ENCODE results near the gene MYZAP. TPM values are rescaled to one million over a fixed set of nuclear protein-coding genes. Genes with fewer than 3 reads are reported as not detected.

MYZAP gene
- total and polyA plus RNA-seq, 2 experiments from 2014 or later: 1.0 to 1.5 TPM

GRCh38 chr15:57671636-57672035, 79.9 kb downstream of the MYZAP start:
- no peaks in the 10 kb centered on the region for H3K79me2 ChIP-seq (replicated peaks; ENCODE audit: insufficient read depth)
- ATAC-seq: no peak
- H3K27ac Mint-ChIP-seq: no peak overlapping the region
- TF ChIP-seq EZH2phosphoT487 (IDR thresholded peaks at IDR 0.05; ENCODE audit: unreplicated experiment): no peak
- no peak for TF ChIP-seq ZNF331 (CRISPR knock-in tag; IDR thresholded peaks at IDR 0.05; ENCODE audit: low read depth)
- no peak for TF ChIP-seq ZNF114 (CRISPR knock-in tag; IDR thresholded peaks at IDR 0.05)
- no peak for TF ChIP-seq NANOG (IDR thresholded peaks at IDR 0.05; ENCODE audit: borderline replicate concordance)
- no peak for TF ChIP-seq JUNB (IDR thresholded peaks at IDR 0.05; ENCODE audit: unreplicated experiment)
- TF ChIP-seq REST (IDR thresholded peaks at IDR 0.05; ENCODE audit: unreplicated experiment): no peak
- no peak for TF ChIP-seq STAT1 (IDR thresholded peaks at IDR 0.05; ENCODE audit: unreplicated experiment)
- no peak for TF ChIP-seq CTCF (conservative IDR thresholded peaks at IDR 0.05; ENCODE audit: low read depth in 2 of 2)
- no peak for TF ChIP-seq POLR2AphosphoS5 (IDR thresholded peaks at IDR 0.05; ENCODE audit: low read depth)
- no peak for TF ChIP-seq ZNF462 (CRISPR knock-in tag; IDR thresholded peaks at IDR 0.05)
- TF ChIP-seq EZH2 (IDR thresholded peaks at IDR 0.05; ENCODE audit: low read depth, unreplicated experiment): no peak
- no peak for TF ChIP-seq ETS1 (IDR thresholded peaks at IDR 0.05)
- TF ChIP-seq CREB1 (CRISPR knock-in tag; IDR thresholded peaks at IDR 0.05; ENCODE audit: low read depth): no peak
- H3K9me2 ChIP-seq (ENCODE audit: insufficient read depth): no peaks in the 10 kb centered on the region
- H3K36me3 Mint-ChIP-seq (ENCODE audit: low read depth): no peaks in the 10 kb centered on the region
- no peaks in the 10 kb centered on the region for H3K9me3 Mint-ChIP-seq
- no peaks in the 10 kb centered on the region for H4K20me1 ChIP-seq (replicated peaks; ENCODE audit: insufficient read depth)
- no peaks in the 10 kb centered on the region for H3K4me1 Mint-ChIP-seq
- no peak overlapping the region for H2AFZ ChIP-seq
- H3F3A ChIP-seq (replicated peaks; ENCODE audit: low read depth): no peaks in the 10 kb centered on the region
- H3K4me1 ChIP-seq (ENCODE audit: insufficient read depth): no peaks in the 10 kb centered on the region
- no peak overlapping the region for H3K4me2 ChIP-seq
- H3K27ac ChIP-seq (ENCODE audit: low read depth): no peak overlapping the region
- H3K4me3 ChIP-seq: no peak overlapping the region
- peaks cover 2% of the 10 kb centered on the region for H3K27me3 Mint-ChIP-seq (ENCODE audit: insufficient read depth, low read depth, poor library complexity)
- no peak for DNase-seq (ENCODE audit: low spot score)
- no peaks in the 10 kb centered on the region for H3K27me3 ChIP-seq (ENCODE audit: insufficient read depth)
- no peak overlapping the region for H3K4me3 Mint-ChIP-seq
- no peaks in the 10 kb centered on the region for H3K36me3 ChIP-seq (ENCODE audit: insufficient read depth)
